GM19043 (cell line): ENCODE results near the gene FIG4.
A peak's percentile ranks its signal among the peaks of the same experiment; 100 is the strongest.
"Not testable (repeated sequence)": the region's sequence is repeated elsewhere in the genome, so short reads cannot be mapped to it uniquely, and the experiment has no call there.

Experiments used
- ATAC-seq: cut with Tn5 transposase; IDR thresholded peaks from one replicate; pipeline ENCODE4 v1.9.1; 2021; ENCODE audit warnings: low read depth; ENCODE audit not compliant: unreplicated experiment

FIG4 gene

DNA sequence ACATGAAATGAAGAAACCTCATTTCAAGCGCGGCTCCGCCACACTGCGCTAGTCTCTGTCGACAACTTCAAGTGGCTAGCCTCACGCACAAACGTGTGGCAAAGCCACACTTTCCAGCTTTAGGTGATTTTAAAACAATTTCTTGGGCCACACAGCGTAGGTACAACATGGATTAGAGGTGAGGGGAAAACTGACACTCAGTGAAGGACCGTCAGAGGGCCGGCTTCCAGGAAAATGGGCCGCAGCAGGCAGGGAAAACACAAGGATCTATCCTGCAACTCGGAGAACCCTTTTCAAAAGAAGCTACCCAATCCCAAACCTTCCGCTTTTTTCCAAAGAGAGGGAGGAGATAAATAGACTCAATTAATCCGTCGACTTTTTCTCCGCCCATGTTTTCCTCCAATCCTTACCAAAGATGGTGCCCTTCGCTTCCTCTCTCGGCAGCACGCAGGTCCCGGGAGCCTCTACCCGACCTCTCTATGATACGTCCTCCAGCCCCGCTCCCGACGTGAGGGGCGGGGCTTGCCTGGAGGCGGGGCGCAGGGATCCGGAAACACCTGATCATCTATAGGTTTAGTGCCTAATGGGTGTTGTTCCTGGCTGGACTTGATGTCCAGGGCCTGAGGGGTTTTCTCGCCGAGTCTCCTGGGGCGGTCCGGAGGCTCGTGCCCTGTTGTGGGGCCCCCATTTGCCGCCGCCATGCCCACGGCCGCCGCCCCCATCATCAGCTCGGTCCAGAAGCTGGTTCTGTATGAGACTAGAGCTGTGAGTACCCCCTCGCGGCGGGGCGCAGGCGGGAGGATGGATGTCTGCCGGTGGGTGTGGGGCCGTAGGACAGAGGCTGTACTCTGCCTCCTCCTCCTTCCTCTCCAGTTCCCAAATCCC lies at the start of gene FIG4, which contains the start of gene AK9:
FIG4 (plus strand) TSS at position 560 of the 885 bp plus-strand sequence; CDS start at position 700, 140 bp downstream.
AK9 (minus strand) TSS at position 466 of the 885 bp plus-strand sequence. CDS start 15,457 bp downstream, outside the sequence.
- ATAC-seq = peak; percentile 90

DNA sequence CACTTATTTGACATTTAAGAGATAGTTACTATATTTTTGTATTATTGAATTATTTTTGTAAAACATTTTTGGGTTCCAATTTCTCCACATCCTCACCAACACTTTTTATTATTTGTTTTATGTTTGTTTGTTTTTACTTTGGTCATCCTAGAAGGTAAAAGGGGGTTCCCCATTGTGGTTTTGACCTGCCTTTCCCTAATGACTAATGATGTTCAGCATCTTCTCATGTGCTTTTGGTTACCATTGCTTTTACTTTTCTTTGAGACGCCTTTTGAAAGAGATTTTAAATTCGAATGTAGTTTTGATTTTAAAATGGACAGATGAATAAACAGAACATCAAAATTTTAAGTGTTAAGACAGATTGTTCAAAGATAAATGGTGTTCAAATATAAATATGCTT lies 47.0 kb upstream of the FIG4 start:
- ATAC-seq = no peak

DNA sequence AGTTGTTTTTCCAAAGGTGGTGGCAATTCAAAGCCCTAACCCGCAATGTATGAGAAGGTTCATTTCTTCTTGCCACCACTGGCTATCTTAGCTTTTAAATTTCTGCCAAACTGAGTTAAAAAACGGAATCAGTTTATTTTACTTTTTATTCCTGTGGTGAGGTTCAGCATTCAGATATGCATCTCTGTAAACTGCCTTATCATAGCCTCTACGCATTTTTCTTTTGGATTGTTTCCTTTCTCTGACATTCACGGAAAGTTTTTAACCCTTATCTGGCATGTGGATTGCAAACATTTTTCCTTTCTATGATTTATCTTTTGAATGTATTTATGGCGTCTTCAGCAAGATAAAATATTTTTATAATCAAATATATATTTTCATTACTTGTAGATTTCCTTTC lies 37.8 kb upstream of the FIG4 start:
- no peak for ATAC-seq

DNA sequence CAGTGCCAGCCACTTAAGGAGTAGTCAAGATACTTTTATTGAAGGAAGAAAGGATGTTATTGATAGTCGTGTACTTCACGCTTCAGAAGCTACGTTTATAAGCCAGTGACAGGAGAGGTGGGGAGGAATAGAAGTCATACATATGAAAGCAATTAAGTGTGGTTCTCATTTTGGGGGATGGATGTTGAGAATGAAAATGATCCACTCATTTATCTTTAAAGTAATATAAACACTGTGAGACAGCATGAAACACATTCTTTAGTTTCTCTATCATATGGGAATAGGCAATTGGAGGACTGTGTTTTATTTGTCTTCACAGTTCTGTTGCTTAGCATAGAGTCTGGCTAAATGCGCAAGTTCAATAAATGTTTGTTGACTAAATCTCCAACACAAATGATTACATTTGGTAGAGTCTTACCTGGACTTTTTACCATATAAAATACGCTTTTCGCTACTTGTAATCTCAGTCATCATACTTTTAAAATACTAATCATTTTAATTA lies 35.3 kb upstream of the FIG4 start:
- no peak for ATAC-seq

DNA sequence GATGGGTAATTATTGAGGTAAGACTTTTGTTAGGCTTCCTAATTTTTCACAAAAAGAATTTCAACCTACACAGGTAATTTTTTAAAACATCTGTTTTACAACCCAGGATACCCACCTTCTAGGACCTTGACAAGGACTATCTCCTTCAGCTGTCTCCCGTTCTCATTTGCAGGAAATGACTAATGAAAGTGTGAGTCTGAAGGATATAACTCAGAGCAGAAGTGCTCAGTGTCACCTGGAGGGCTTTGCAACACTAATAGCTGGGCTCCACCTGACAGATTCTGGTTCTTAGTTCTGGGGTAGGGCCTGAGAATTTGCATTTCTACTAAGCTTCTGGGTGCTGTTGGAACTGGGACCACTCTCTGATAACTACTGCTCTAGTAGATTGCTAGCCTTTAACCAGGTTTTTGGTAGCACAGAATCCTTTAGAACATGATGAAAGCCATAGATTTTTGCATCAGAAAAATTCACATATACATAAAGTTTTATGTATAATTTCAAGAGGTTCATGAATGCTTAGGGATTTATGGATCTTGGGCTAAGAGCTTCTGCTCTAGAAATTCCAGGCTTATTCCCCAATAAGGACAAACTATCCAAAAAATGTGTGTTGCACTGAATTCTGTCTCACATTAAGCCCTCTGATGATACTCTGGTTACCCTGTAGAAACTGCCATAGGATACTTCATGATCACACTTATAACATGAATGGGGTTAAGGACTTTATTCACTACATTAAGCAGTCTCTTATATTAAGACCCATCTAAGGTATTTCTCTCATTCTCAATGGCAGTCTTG lies 30.4 kb upstream of the FIG4 start:
- no peak for ATAC-seq

DNA sequence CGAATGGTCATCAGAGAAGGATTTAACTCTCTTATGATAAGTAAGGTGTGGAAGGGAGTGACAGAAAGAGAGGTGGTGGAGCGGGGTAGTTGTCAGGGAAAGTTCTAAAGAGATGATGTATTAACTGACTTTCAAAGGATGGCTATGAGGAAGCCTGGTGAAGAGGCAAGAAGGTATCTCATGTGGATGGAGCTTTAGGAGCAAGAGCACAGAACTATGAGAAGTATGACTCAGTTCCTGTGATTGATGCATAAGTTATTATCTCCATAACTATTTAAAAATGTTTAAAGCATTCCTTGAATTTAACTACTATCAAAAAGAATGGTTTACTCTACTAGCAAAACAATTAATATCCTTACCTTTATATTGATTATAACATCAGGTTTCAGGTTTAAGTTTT lies 28.9 kb upstream of the FIG4 start:
- ATAC-seq = no peak

DNA sequence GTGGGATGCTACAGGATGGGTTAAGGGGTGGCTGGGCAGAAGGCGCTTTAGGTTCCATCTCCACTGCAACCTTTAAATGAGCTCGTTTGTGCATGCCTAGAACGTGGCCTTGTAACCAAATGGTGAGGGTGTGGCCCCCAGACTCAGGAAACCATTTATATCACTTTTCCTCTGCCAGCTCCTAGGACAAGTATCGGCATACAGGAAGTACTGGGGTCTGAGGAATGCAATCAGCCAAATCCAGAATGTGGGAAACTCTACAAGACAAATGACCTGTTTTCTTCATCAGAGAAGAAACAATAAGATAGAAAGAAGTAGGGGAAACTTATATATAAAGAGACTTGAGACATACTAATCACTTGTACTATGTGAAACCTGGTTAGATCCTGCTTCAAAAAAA lies 21.3 kb upstream of the FIG4 start:
- ATAC-seq = no peak

DNA sequence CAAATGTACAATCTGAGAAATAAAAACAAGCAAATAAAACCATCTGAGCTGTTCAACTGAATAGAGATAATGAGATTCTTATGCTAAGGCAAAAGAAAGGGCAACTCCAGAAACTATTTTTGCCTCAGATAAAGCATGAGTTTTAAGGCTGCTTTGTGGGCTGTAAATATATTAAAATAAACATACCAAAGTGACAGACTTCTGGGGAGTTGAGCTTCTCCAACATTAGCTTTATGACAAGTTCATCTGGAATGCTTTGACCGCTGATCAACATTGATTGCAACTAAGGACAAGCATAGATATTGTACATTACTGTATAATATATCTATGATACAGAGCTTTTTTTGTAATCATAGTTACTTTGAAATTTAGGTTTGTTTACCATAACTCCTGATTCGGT lies 19.4 kb upstream of the FIG4 start:
- ATAC-seq = no peak

DNA sequence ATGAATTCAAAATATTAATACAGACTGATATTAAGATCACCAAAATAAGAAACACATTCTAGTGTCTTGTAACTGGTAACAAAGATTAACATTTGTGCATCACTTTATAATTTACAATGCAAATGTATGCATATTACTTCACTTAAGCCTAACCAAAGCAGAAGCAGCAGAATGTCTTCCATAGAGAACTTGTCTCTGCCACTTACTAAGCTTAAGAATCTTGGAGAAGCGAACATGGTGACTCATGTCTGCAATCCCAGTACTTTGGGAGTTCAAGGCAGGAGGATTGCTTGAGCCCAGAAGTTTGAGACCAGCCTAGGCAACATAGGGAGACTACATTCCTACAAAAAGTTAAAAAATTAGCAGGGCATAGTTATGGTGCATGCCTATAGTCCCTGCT lies 18.9 kb upstream of the FIG4 start:
- ATAC-seq = no peak

DNA sequence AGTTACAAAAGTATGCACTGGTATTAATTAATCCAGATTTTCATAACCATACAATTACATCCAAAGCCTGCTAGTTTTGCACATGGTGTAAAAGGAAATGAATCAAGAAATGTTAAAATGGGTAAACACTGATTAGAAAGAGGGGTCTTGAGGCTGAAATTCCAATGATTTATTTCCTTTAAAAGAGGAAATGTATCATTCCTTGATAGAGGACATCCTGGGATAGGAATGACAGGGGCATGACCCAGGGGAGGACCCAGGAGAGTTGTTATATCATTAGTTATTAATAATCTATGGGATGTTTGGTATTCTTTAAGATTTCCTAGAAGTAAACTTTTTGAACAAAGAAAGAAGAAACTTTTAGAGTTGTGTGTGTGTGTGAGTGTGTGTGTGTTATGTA lies 18.3 kb upstream of the FIG4 start:
- no peak for ATAC-seq

DNA sequence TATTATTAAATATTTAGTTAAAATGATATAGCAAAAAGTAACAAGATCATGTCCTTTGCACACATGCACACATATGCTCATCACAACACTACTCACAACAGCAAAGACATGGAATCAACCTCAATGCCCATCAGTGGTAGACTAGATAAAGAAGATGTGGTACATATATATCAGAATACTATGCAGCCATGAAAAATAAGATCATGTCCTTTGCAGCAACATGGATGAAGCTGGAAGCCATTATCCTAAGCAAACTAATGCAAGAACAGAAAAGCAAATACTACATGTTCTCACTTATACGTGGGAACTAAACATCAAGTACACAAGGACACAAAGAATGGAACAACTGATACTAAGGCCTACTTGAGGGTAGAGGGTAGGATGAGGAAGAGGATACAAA lies 14.4 kb upstream of the FIG4 start:
- no peak for ATAC-seq

DNA sequence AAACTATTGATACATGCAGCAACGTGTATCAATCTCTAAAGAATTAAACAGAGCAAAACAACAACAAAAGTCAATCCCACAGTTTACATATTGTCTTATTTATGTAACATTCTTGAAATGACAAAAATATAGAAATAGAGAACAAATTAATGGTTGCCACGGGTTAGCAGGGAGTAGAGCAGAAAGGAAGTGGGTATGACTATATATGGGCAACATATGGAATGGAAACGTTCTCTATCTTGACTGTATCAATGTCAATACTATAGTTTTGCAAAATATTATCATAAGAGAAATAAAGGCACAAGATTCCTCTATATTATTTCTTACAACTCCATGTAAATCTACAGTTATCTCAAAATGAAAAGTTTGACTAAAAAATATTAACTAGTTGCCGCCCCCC lies 12.9 kb upstream of the FIG4 start:
- ATAC-seq = no peak

DNA sequence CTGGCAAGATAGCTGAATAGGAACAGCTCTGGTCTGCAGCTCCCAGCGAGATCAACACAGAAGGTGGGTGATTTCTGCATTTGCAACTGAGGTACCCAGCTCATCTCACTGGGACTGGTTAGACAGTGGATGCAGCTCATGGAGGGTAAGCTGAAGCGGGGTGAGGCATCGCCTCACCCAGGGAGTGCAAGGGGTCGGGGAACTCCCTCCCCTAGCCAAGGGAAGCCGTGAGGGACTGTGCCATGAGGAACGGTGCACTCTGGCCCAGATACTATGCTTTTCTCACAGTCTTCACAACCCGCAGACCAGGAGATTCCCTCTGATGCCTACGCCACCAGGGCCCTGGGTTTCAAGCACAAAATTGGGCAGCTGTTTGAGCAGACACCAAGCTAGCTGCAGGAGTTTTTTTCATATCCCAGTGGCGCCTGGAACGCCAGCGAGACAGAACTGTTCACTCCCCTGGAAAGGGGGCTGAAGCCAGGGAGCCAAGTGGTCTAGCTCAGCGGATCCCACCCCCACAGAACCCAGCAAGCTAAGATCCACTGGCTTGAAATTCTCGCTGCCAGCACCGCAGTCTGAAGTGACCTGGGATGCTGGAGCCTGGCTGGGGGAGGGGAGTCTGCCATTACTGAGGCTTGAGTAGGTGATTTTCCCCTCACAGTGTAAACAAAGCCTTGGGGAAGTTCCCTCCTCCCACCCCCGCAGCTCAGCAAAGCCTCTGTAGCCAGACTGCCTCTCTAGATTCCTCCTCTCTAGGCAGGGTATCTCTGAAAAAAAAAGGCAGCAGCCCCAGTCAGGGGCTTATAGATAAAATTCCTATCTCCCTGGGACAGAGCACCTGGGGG lies 12.2 kb upstream of the FIG4 start:
- not testable (repeated sequence) for ATAC-seq

DNA sequence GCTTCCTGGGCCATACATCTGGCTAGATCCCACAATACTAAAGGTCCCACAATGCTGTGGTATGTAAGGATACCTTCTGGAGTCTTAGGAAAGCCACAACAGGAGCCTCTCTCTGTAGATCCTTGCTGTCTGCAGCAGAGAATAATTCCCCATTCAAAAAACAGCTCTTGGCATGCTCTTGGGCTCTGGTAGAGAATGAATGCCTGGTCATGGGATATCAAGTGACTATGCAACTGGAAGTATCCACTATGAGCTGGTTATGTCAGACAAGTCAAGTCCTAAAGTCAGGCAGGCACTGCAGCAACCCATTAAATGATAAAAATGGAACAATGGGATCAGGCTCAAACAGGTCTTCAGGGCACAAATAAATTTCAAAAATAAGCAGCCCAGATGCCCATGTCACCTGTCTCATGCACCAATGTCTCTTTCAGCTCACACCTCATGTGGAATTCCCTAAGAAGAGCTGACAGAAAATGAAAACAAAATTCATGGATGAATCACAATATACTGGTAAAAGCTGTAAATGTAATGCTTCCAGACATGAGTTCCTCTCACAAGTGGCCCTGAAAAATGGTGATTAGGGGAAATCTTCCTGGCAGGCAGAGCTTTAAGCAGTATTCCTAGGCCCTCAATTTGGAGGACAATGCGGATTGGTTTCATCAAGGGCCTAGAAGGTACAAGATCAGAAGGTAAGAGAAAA lies 4.4 kb upstream of the FIG4 start:
- ATAC-seq = no peak

DNA sequence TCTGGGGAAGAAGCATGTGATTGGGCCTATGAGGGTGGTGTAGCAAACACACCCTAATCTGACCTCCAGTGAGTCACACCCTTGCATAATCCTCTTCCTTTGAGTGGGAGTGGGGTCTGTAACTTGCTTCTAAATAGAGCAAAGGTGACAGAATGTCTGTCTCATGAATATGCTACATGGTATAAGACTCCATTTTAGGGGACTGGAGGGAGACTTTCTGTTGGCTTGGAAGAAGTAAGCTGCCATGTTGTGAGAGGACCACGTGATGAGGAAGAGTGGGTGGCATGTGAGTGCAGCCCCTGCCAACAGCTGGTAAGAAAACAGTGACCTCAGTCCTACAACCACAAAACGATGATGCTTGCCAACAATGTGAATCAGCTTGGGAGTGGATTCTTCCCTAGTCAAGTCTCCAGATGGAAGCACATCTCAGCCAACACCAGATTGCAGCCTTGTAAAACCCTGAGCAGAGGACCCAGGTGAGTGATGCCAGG lies 3.8 kb upstream of the FIG4 start:
- ATAC-seq = no peak

DNA sequence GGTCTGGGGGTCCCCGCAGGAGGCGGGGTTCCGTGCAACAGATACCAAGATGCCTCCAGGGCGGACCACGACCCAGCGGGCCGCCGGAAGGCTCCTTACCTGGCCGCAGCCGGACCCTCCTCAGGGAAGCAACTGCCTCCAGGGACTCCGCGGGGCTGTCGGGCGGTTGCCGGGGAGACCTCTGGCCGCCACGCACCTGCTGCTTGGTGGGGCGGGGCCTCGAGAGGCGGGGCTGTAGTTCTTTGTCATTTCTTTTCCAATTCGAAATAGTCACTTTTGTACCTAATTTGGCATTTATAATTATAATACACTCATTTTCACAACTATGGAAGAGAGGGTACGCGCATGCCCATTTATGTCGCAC lies 741 bp upstream of the FIG4 start:
- ATAC-seq = peak; percentile 38

DNA sequence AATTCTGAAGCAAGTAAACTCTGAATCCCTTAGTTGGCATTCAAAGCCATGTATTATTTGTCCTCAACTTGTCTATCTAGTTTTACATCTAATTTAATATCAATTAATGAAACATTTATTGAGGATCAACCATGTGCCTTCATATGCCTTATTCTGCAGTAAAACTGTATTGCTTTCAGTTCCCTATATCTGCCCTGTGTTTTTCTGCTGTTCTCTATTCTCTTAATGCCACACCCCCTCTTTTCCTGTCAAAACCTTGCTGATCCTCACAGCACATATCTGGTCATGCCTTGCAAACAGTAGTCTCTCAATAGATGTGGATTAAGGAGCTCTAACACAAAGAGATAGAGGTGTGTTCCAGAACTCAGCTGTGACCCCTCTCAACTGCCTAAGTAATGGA lies 2.0 kb downstream of the FIG4 start:
- ATAC-seq = peak; percentile 35

DNA sequence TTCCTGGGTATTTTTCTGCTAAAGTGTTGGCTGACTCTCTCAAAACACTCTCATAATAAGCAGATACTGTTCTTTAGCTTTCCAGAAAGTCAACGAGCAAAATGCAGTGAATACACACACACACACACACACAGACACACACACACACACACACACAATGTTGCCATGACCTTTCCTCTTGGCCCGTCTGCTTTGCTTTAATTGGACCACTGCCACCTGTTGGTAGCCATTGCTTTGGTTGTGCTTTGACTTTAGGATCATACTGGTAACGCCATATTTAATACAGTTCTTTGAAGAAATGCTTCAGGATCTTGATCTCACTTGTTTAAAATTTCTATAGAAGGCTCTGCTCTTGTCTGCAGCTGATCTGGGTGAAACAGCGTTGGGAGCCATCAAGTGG lies 4.4 kb downstream of the FIG4 start:
- ATAC-seq = no peak

DNA sequence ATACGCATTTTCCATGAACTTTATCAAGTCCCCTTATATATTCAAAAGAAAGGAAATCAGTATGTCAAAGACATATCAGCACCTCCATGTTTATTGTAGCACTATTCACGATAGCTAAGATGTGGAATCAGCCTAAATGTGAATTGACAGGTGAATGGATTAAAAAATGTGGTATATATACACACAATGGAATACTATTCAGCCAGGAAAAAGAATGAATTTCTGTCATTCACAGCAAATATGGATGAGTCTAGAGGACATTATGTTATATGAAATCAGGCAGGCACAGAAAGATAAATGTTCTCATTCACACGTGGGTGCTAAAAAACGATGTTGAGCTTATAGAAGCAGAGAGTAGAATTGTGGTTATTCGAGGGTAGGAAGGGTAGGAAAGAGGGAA lies 5.3 kb downstream of the FIG4 start:
- no peak for ATAC-seq

DNA sequence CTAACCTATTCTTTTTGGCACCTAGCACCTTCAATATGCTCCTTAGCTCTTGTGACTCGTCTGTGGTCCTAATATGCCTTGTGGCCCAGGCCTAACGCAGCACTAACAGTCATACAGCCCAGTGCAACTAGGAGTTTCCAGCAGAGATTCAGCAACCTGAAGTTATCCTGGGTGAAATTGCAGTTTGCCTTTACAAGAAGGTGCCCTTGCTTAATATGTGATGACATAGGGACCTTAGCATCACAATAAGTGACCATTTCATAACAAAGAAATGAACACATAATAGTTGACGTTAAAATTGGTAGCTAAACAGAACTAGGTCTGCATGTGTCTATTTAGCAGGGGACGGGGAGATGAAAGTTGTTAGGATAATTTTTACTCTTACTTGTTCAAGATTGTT lies 10.1 kb downstream of the FIG4 start:
- ATAC-seq = no peak
